Measurements from ENCODE around the gene MRPL3.
A peak's percentile ranks its signal among the peaks of the same experiment; 100 is the strongest.

- no peak for TF ChIP-seq CTCF (IDR thresholded peaks at IDR 0.05)
- no peak for TF ChIP-seq FOXJ3 (CRISPR knock-in tag; IDR thresholded peaks at IDR 0.05; ENCODE audit: borderline replicate concordance)
- TF ChIP-seq MAX (CRISPR knock-in tag; IDR thresholded peaks at IDR 0.05), result peak; percentile 99
- TF ChIP-seq USF2 (CRISPR knock-in tag; IDR thresholded peaks at IDR 0.05), result peak; percentile 69
- no peak for TF ChIP-seq ZNF121 (CRISPR knock-in tag; IDR thresholded peaks at IDR 0.05)
- 0 out of 2 replicates have a peak, but pooled peaks have one; percentile 57 for TF ChIP-seq CBFB (CRISPR knock-in tag; IDR thresholded peaks at IDR 0.05; ENCODE audit: low read depth)
- TF ChIP-seq NR3C1 (CRISPR knock-in tag; conservative IDR thresholded peaks at IDR 0.05; ENCODE audit: low read depth), result 0 out of 2 replicates have a peak, but pooled peaks have one; percentile 67
- TF ChIP-seq ZBTB43 (CRISPR knock-in tag; IDR thresholded peaks at IDR 0.05), result peak; percentile 96
- peak; percentile 95 for TF ChIP-seq MYBL2 (CRISPR knock-in tag; IDR thresholded peaks at IDR 0.05)
- TF ChIP-seq TEAD4 (CRISPR knock-in tag; IDR thresholded peaks at IDR 0.05), result 0 out of 2 replicates have a peak, but pooled peaks have one; percentile 64
- TF ChIP-seq SP1 (CRISPR knock-in tag; conservative IDR thresholded peaks at IDR 0.05), result peak; percentile 72
- TF ChIP-seq MXD4 (CRISPR knock-in tag; IDR thresholded peaks at IDR 0.05; ENCODE audit: borderline replicate concordance), result no peak
- TF ChIP-seq IRF2 (CRISPR knock-in tag; IDR thresholded peaks at IDR 0.05; ENCODE audit: borderline replicate concordance, low read depth), result peak; percentile 67; the same call in 1 of the 2 replicates
- TF ChIP-seq ZNF532 (CRISPR knock-in tag; IDR thresholded peaks at IDR 0.05; ENCODE audit: borderline replicate concordance), result no peak
Observed at GRCh38 chr3:131502530-131503319, at the start of gene MRPL3.

All from WTC11 (cell line).